Effector memory CD4-positive, alpha-beta T cell (primary cell): ENCODE results near the gene PTPN13.

Source experiments
- DNase-seq, 3 donors: peaks; one replicate each; pipeline ENCODE4 v3.0.0-alpha.2; 2020
- H3K27ac ChIP-seq: 2 replicates; pipeline ENCODE4 v1.7.0; 2013; ENCODE audit warnings: mild to moderate bottlenecking, low read length, moderate library complexity; ENCODE audit not compliant: insufficient read depth, poor library complexity, severe bottlenecking
- H3K27me3 ChIP-seq: replicated peaks from 2 replicates; pipeline ENCODE4 v1.7.0; 2013; ENCODE audit warnings: mild to moderate bottlenecking, low read length; ENCODE audit not compliant: insufficient read depth, control insufficient read depth, poor library complexity, severe bottlenecking
- H3K36me3 ChIP-seq: 2 replicates; pipeline ENCODE4 v1.7.0; 2013; ENCODE audit warnings: mild to moderate bottlenecking, low read length, moderate library complexity; ENCODE audit not compliant: control insufficient read depth, insufficient read depth
- H3K4me1 ChIP-seq: 2 replicates; pipeline ENCODE4 v1.7.0; 2013; ENCODE audit warnings: low read length, mild to moderate bottlenecking; ENCODE audit not compliant: control insufficient read depth, insufficient read depth, poor library complexity, severe bottlenecking
- H3K4me3 ChIP-seq: 2 replicates; pipeline ENCODE4 v1.7.0; 2013; ENCODE audit warnings: low read length, low read depth, mild to moderate bottlenecking; ENCODE audit not compliant: insufficient read depth, poor library complexity, severe bottlenecking
- H3K9me3 ChIP-seq: 2 replicates; pipeline ENCODE4 v1.7.0; 2013; ENCODE audit warnings: mild to moderate bottlenecking, low read length, moderate library complexity; ENCODE audit not compliant: control insufficient read depth
- total RNA-seq, 3 donors: gene quantifications; one replicate each; lab custom pipeline; 2026; lab: John Stamatoyannopoulos, UW

PTPN13 gene, protein sequence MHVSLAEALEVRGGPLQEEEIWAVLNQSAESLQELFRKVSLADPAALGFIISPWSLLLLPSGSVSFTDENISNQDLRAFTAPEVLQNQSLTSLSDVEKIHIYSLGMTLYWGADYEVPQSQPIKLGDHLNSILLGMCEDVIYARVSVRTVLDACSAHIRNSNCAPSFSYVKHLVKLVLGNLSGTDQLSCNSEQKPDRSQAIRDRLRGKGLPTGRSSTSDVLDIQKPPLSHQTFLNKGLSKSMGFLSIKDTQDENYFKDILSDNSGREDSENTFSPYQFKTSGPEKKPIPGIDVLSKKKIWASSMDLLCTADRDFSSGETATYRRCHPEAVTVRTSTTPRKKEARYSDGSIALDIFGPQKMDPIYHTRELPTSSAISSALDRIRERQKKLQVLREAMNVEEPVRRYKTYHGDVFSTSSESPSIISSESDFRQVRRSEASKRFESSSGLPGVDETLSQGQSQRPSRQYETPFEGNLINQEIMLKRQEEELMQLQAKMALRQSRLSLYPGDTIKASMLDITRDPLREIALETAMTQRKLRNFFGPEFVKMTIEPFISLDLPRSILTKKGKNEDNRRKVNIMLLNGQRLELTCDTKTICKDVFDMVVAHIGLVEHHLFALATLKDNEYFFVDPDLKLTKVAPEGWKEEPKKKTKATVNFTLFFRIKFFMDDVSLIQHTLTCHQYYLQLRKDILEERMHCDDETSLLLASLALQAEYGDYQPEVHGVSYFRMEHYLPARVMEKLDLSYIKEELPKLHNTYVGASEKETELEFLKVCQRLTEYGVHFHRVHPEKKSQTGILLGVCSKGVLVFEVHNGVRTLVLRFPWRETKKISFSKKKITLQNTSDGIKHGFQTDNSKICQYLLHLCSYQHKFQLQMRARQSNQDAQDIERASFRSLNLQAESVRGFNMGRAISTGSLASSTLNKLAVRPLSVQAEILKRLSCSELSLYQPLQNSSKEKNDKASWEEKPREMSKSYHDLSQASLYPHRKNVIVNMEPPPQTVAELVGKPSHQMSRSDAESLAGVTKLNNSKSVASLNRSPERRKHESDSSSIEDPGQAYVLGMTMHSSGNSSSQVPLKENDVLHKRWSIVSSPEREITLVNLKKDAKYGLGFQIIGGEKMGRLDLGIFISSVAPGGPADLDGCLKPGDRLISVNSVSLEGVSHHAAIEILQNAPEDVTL (N-terminal part only)
- total RNA-seq, result 43.4 to 126 (median 93.5) reads per million in 3 donors

DNA sequence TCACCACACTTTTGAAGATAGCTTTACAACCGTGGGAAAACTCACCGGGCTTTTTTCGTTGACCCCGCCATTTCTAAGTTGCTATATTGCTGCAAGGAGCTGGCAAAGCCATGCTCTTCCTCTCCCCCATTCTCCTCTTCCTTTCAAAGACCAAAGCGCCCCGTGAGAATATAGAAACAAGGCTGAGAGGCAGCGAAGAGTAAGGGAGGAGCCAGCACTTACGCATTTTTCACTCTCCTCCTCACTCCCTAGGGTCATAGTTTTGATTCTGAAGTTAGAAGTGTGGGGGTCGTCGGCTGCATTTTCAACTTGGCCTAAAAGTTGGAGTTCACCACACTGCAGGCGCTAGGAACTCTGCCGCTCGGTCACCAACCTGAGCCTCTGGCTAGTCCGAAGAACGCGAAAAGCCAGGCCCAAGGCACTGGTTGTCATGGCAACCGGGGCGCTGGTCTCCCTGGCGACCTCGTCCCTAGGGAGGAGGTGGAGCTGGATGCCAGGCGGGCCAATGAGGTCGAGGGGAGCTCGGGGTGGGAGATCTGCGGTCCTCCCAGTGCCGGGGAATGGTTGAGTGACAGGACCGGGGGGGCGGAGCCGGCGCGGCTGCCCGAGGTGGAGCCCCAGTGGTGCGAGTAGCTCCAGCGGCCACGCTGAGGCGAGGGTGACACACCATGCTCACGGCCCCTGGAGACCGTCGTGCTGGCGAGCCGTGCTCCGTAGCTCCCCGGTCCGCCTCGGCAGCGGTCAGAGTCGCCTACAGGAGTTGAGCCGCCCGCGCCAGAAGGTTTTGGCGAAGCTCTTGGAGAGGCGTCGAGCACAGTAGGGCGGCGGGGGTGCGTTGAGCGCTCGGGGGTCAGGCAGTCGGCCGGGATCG lies at the start of gene PTPN13:
PTPN13 (plus strand) TSS at position 628 of the 871 bp plus-strand sequence. CDS start 40,942 bp downstream, outside the sequence.
- H3K27me3 ChIP-seq, result peaks cover 4% of the 10 kb centered on the region
- H3K27ac ChIP-seq, result peak within 1 kb of the TSS; percentile 73
- H3K36me3 ChIP-seq, result no peaks in the 10 kb centered on the region
- no peaks in the 10 kb centered on the region for H3K9me3 ChIP-seq
- H3K4me1 ChIP-seq, result no peaks in the 10 kb centered on the region
- H3K4me3 ChIP-seq, result peak within 1 kb of the TSS; percentile 62
- DNase-seq, result peak; percentile 72 to 84 (median 80)

DNA sequence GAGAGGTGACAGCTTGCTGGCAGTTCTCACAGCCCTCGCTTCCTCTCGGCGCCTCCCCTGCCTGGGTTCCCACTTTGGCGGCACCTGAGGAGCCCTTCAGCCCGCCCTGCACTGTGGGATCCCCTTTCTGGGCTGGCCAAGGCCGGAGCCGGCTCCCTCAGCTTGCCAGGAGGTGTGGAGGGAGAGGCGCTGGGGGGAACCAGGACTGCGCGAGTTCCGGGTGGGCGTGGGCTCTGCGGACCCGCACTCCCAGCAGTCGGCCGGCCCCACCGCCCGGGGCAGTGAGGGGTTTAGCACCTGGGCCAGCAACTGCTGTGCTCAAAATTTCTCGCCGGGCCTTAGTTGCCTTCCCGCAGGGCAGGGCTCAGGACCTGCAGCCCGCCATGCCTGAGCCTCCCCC lies 47.0 kb upstream of the PTPN13 start:
- Histone ChIP-seq H3K4me3 (no peak overlapping the region), H3K36me3 (no peaks in the 10 kb centered on the region), H3K4me1 (peaks cover 12% of the 10 kb centered on the region), H3K27me3 (no peaks in the 10 kb centered on the region), H3K9me3 (no peaks in the 10 kb centered on the region), H3K27ac (no peak overlapping the region)
- DNase-seq, result no peak

DNA sequence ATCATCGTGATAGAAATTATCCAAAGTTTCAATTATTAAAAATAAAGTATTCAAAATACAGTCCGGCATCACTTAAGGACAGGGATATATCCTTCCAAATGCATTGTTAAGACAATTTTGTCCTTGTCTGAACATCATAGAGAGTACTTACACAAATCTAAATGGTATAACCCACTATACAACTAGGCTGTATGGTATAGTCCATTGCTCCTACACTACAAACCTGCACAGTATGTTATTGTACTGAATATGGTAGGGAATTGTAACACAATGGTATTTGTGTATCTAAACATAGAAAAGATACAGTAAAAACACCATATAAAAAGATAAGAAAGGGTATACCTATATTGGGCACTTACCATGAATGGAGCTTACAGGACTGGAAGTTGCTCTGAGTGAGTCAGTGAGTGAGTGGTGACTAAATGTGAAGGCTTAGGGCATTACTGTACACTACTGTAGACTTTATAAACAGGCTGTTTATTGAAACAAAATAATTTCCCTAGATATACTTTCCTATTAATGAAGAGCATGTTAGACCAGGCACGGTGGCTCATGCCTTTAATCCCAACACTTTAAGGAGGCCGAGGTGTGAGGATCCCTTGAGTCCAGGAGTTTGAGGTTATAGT lies 44.8 kb upstream of the PTPN13 start:
- H3K36me3 ChIP-seq, result no peaks in the 10 kb centered on the region
- H3K4me3 ChIP-seq, result no peak overlapping the region
- no peaks in the 10 kb centered on the region for H3K27me3 ChIP-seq
- H3K9me3 ChIP-seq, result no peaks in the 10 kb centered on the region
- DNase-seq, result no peak
- H3K27ac ChIP-seq, result no peak overlapping the region
- peaks cover 8% of the 10 kb centered on the region for H3K4me1 ChIP-seq

DNA sequence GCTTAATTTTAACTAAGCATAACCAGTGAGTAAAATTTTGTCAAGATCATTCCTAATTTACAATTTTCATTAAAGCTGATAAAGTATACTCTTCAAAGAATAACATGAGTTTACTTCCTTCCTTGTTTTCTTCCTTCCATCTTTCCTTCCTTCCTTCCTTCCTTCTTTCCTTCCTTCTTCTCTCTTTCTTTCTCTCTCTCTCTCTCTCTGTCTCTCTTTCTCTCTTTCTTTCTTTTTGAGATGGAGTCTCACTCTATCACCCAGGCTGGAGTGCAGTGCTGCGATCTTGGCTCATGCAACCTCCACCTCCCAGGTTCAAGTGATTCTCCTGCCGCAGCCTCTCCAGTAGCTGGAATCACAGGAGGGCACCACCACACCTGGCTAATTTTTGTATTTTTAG lies 42.7 kb upstream of the PTPN13 start:
- no peaks in the 10 kb centered on the region for H3K4me1 ChIP-seq
- no peaks in the 10 kb centered on the region for H3K9me3 ChIP-seq

DNA sequence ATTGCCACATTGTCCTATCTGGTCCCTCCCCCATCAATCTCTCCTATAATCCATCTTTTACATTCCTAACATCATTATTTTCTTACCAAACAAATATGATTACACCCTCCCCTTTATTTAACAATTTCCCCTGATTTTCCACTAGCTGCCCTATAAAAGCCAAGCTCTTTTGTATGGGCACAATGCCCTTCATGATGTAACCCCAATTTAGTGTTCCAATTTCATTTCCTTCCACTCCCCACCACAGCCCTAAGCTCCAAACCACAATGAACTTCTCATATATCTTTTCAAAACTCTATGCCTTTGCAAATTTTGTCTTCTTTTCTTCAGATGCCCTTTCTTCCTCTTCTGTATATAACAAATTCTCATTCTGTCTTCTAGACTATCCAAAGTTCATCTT lies 39.5 kb upstream of the PTPN13 start:
- H3K27ac ChIP-seq, result no peak overlapping the region
- H3K9me3 ChIP-seq, result no peaks in the 10 kb centered on the region
- H3K27me3 ChIP-seq, result no peaks in the 10 kb centered on the region
- H3K36me3 ChIP-seq, result no peaks in the 10 kb centered on the region
- no peak overlapping the region for H3K4me3 ChIP-seq
- DNase-seq, result no peak
- no peaks in the 10 kb centered on the region for H3K4me1 ChIP-seq

More for the DNA sequence above, 42.7 kb upstream of the PTPN13 start:
- H3K27me3 ChIP-seq, result no peaks in the 10 kb centered on the region
- no peak overlapping the region for H3K27ac ChIP-seq
- H3K4me3 ChIP-seq, result no peak overlapping the region
- DNase-seq, result no peak
- no peaks in the 10 kb centered on the region for H3K36me3 ChIP-seq

DNA sequence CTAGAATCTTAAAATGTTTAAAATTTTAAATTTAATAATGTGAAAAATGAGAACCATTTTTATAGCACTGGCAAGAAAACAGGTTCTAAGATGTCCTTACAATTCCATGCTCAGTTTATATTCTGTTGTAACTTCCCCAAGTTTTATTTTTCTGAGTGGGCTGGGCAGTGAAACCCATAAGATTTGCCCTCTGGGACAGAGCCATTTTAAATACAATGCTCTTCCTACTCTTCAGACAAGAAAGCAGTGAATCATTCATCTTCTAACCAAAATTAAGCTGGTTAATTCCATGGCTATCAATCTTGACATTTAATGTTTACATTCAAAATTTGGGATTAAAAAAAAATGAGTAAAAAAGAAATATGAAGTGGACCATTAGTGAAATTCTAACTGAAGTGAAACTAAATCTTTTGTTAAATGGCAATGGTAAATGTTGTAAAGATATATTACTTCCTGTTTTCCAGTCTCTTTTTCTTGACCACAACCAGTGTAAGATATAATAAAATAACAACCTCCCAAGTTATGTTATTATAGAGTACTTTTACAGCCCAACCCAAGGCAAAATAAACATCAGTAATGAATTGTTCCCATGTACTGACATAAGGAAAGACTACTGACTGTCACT lies 37.2 kb upstream of the PTPN13 start:
- no peaks in the 10 kb centered on the region for H3K4me1 ChIP-seq
- no peaks in the 10 kb centered on the region for H3K9me3 ChIP-seq
- no peak for DNase-seq
- no peaks in the 10 kb centered on the region for H3K27me3 ChIP-seq
- no peak overlapping the region for H3K27ac ChIP-seq
- H3K36me3 ChIP-seq, result no peaks in the 10 kb centered on the region
- H3K4me3 ChIP-seq, result no peak overlapping the region

DNA sequence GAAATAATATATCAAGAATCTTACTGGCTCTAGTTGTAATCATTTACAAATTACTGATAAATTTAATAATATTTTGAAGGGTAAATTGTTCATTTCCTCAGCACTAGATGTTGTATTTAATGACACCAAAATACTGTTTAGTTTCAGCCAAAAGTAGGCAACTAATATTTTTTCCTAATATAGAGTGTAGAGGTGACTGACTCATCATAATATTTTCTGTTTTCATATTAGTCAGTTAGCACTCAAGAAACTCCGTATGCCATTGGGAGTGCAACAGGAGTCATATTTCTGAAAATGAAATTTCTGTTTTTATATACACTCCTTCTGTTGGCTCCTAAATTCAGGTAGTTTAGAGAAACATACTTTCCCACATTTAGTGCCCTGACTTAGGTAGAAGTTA lies 36.6 kb upstream of the PTPN13 start:
- Histone ChIP-seq H3K27me3 (no peaks in the 10 kb centered on the region), H3K36me3 (no peaks in the 10 kb centered on the region), H3K4me1 (no peaks in the 10 kb centered on the region), H3K9me3 (no peaks in the 10 kb centered on the region), H3K4me3 (no peak overlapping the region), H3K27ac (no peak overlapping the region)
- no peak for DNase-seq

DNA sequence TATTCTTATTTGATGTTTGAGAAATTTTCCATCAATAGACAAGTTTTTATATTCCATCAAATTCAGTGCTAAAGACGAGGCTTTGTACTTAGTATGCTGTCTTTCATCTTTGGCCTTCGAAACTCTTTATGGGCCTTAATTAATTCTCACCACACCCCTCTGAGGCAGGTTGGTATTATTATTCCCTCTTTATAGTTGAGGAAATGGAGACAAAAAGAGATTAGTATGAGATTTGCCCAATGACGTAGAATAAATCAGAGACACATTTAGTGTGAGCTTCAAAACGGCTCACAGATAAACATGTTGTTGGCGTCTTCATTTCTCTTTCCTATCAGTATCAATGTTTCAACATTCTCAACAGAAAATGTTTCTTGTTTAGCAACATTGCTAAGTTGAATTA lies 35.9 kb upstream of the PTPN13 start:
- H3K4me3 ChIP-seq, result no peak overlapping the region
- H3K36me3 ChIP-seq, result no peaks in the 10 kb centered on the region
- no peaks in the 10 kb centered on the region for H3K9me3 ChIP-seq
- DNase-seq, result no peak
- H3K4me1 ChIP-seq, result no peaks in the 10 kb centered on the region
- H3K27me3 ChIP-seq, result no peaks in the 10 kb centered on the region
- no peak overlapping the region for H3K27ac ChIP-seq
